HG02852 (cell line): ENCODE measurements around the gene BABAM1.
"Not testable (repeated sequence)": the region's sequence is repeated elsewhere in the genome, so short reads cannot be mapped to it uniquely, and the experiment has no call there.

Experiments
- ATAC-seq: cut with Tn5 transposase; IDR thresholded peaks from one replicate; pipeline ENCODE4 v1.9.1; 2021; ENCODE audit warnings: mild to moderate bottlenecking, moderate library complexity; ENCODE audit not compliant: unreplicated experiment

BABAM1 gene

GRCh38 chr19:17266589-17266974 is 661 bp upstream of the BABAM1 start:
- ATAC-seq = no peak

- no peak for ATAC-seq
Observed at GRCh38 chr19:17268754-17269153, 1.5 kb downstream of the BABAM1 start.

- not testable (repeated sequence) for ATAC-seq
Observed at GRCh38 chr19:17274892-17275291, 7.6 kb downstream of the BABAM1 start.

GRCh38 chr19:17275441-17276175 is 8.4 kb downstream of the BABAM1 start:
- no peak for ATAC-seq

GRCh38 chr19:17279436-17279835 is 12.2 kb downstream of the BABAM1 start:
- no peak for ATAC-seq

GRCh38 chr19:17281391-17282304 is 14.4 kb downstream of the BABAM1 start, which contains the start of gene ANKLE1:
TSS of gene ANKLE1 (plus strand) at chr19:17281901. CDS start at chr19:17281921, 20 bp downstream.
- ATAC-seq = no peak

- ATAC-seq = no peak
Observed at GRCh38 chr19:17282488-17283125, 15.4 kb downstream of the BABAM1 start.

- ATAC-seq = no peak
Observed at GRCh38 chr19:17283504-17283996, 16.3 kb downstream of the BABAM1 start.

GRCh38 chr19:17285415-17286135 is 18.3 kb downstream of the BABAM1 start:
- no peak for ATAC-seq

- ATAC-seq = no peak
Observed at GRCh38 chr19:17286263-17286662, 19.0 kb downstream of the BABAM1 start.

GRCh38 chr19:17286752-17287151 is 19.5 kb downstream of the BABAM1 start:
- no peak for ATAC-seq

- no peak for ATAC-seq
Observed at GRCh38 chr19:17289489-17289888, 22.2 kb downstream of the BABAM1 start.

GRCh38 chr19:17292301-17293074 is 25.2 kb downstream of the BABAM1 start:
- peak; percentile 79 for ATAC-seq

GRCh38 chr19:17293605-17294004 is 26.4 kb downstream of the BABAM1 start:
- ATAC-seq = no peak

- no peak for ATAC-seq
Observed at GRCh38 chr19:17294051-17294891, 27.0 kb downstream of the BABAM1 start.

- not testable (repeated sequence) for ATAC-seq
Observed at GRCh38 chr19:17295551-17295950, 28.3 kb downstream of the BABAM1 start.

GRCh38 chr19:17296273-17296672 is 29.0 kb downstream of the BABAM1 start:
- no peak for ATAC-seq

GRCh38 chr19:17296976-17297375 is 29.7 kb downstream of the BABAM1 start:
- no peak for ATAC-seq
